Measurements from ENCODE around the gene SLC25A26.

DNA sequence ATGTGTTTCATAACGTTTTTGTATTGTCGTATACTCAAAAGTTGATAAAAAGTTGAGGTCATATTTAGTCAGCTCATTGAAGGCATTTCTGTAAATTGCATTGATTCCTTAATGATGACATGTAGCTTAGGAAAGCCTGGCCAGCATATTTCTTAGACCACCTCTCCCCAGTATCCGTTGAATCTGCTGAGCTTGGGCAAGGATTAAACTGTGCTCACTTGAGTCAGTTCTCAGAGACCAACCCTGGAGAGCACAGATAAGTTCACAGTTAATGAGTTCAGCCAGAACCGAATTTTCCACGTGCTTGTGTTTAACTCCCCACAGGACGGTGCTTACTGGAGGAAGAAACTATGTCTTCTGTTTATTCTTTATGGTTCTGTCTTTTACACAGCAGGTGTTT, 132.7 kb downstream of the SLC25A26 start:
- no peak for TF ChIP-seq EZH2 (IDR thresholded peaks at IDR 0.05; ENCODE audit: low read length, missing control alignments)
- TF ChIP-seq, protein P1, sequence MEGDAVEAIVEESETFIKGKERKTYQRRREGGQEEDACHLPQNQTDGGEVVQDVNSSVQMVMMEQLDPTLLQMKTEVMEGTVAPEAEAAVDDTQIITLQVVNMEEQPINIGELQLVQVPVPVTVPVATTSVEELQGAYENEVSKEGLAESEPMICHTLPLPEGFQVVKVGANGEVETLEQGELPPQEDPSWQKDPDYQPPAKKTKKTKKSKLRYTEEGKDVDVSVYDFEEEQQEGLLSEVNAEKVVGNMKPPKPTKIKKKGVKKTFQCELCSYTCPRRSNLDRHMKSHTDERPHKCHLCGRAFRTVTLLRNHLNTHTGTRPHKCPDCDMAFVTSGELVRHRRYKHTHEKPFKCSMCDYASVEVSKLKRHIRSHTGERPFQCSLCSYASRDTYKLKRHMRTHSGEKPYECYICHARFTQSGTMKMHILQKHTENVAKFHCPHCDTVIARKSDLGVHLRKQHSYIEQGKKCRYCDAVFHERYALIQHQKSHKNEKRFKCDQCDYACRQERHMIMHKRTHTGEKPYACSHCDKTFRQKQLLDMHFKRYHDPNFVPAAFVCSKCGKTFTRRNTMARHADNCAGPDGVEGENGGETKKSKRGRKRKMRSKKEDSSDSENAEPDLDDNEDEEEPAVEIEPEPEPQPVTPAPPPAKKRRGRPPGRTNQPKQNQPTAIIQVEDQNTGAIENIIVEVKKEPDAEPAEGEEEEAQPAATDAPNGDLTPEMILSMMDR (conservative IDR thresholded peaks at IDR 0.05 in 1 of 2, IDR thresholded peaks at IDR 0.05 in 1 of 2; ENCODE audit: low read depth in 1 of 2, low read length in 2 of 2) = no peak
